Amniotic stem cell (primary cell): Measurements from ENCODE around the gene GOLGA3.

Experiments used
- DNase-seq: peaks from one replicate; lab custom pipeline; 2025; lab: John Stamatoyannopoulos, UW

GOLGA3 gene

DNA sequence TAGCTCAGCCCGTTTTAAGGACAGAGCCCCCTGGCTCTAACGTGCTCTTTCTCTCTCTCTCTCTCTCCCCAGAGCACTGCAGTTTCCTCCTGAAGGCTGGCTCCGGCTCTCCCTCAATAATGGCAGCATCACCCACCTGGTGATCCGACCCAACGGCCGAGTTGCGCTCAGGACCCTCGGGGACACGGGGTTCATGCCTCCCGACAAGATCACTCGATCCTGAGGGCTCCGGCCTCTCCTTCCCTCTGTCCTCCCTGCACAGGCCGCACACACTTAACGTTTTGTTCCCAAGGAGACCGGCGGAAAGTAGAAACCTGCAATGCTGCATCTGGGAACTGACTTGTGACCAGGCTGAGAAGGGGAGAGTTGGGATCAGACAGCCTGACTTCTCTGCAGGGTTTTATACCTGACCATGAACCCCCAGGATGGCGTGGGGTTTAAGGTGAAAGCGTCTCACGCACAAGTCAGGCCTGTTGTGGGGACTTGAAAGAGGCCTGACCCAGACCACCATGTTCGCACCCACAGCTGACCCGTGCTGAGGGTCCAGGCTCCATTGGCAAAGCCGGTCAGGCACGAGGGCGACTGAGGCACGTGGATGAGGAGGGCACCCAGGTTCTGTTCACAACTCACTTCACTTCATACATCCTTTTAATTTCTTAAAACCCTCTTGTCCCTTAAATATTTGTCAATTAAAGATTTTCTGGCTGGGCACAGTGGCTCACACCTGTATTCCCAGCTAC lies 107.9 kb downstream of the GOLGA3 start:
- no peak for DNase-seq

DNA sequence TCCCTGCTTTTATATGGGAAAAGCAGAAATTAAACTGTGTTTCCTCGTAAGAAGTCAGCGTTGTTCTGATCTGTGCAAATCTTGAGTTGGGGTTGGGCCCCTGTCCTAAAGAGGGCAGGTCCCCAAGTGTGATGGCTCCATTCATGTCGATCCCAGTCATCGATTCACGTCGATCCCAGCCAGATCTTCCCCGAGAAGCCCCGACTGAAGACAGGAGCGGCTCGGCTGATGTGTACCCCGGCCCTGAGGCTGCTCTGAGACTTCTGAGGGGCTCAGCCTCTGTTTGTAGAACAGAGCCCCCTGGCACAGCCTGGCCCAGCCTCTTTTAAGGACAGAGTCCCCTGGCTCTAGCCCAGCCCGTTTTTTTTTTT lies 108.7 kb downstream of the GOLGA3 start:
- DNase-seq = no peak

DNA sequence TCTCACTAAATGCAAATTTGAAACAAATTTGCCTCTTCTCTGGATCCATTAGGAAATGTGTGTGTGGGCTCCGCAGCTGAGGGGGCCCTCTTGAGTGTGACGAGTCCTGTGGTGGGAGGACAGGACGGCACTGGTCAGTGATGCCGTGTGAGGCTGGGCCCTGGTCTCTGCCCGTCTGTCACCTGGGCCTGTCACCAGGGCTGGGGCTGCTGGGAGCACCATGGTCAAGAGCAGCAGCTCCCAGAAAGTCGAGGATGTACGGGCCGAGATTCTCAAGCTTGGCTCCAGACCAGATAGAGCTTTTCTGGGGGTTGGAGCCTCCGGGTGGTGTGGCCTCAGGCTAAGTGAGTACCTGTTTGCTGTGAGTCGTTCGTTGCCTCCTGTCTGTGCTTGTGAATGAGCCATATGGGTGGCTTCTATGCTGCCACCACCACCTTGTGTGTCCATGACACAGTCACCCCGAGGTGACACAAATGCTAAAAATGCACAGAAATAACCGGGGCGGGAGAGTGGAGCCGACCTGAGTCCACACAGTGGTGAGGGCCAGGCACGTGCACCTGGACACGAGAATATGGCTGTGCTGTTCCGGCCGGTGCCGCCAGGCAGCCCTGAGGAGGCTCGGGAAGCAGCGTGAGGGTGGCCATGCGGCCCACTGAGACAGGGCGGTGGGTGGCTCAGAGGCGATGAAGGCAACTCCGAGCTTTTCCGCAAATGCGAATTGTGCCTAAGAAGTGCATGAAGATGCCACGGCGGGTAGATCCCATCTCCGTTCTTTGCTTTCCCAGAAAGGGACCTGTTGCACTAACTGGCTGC lies 109.3 kb downstream of the GOLGA3 start:
- no peak for DNase-seq
